Measurements from ENCODE around the gene LTBP4. TPM values are rescaled to one million over a fixed set of nuclear protein-coding genes. Genes with fewer than 3 reads are reported as not detected.
"Not testable (repeated sequence)": the region's sequence is repeated elsewhere in the genome, so short reads cannot be mapped to it uniquely, and the experiment has no call there.

Gene LTBP4
- total RNA-seq, 4 donors from 2014 or later = 199 to 369 (median 320) TPM

DNA sequence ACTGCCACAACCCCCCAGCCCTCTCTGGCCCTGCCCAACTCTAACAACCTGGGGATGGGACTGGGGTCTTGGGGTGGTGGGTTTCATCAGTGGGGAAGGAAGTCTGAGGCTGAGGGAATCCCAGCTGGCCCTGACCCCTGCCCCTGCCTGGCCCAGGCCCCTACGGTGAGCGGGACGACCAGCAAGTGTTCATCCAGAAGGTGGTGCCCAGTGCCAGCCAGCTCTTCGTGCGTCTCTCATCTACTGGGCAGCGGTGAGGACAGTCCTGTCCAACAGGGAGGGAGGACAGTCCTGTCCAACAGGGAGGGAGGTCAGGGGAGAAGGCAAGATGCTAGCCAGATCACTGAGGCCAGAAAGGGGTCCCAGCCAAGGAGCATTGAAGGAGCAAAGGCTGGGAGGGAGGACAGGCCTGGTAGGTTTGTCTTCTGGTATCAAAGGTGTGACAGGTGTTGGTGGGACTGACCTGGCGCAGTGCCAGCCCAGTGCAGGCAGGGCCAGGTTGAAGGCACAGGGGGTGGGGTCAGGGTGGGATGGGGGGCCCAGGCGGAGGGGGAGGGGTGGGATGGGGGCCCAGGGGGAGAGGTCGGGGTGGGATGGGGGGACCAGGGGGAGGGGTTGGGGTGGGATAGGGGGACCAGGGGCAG is 12.1 kb upstream of the LTBP4 start:
- no peaks in the 10 kb centered on the region for H3K9me3 ChIP-seq
- 73% methylated on average over 3 of the region's 9 CpGs; no CpG with 5 or more reads in 1 of the 2 donors for WGBS, 2 donors (ENCODE audit: low coverage in 1 of 2)
- ATAC-seq = no peak

GRCh38 chr19:40589591-40590429 is 11.4 kb upstream of the LTBP4 start:
- WGBS, 2 donors (ENCODE audit: low coverage in 1 of 2) = 86 to 89% methylated on average over 10 to 14 of the region's 26 CpGs
- no peak for ATAC-seq
- no peak for TF ChIP-seq POLR2A (IDR thresholded peaks at IDR 0.05)
- TF ChIP-seq POLR2AphosphoS5 (IDR thresholded peaks at IDR 0.05) = no peak
- TF ChIP-seq CTCF (IDR thresholded peaks at IDR 0.05) = no peak
- TF ChIP-seq EP300 (IDR thresholded peaks at IDR 0.05) = no peak

More for the DNA sequence above, 12.1 kb upstream of the LTBP4 start:
- H3K4me3 ChIP-seq = no peak overlapping the region
- H3K4me1 ChIP-seq = no peaks in the 10 kb centered on the region
- no peak overlapping the region for H3K27ac ChIP-seq
- H3K36me3 ChIP-seq = peaks cover 0 to 55% of the 10 kb centered on the region in 2 donors
- no peak for TF ChIP-seq POLR2AphosphoS5 (IDR thresholded peaks at IDR 0.05)
- no peaks in the 10 kb centered on the region for H3K27me3 ChIP-seq

DNA sequence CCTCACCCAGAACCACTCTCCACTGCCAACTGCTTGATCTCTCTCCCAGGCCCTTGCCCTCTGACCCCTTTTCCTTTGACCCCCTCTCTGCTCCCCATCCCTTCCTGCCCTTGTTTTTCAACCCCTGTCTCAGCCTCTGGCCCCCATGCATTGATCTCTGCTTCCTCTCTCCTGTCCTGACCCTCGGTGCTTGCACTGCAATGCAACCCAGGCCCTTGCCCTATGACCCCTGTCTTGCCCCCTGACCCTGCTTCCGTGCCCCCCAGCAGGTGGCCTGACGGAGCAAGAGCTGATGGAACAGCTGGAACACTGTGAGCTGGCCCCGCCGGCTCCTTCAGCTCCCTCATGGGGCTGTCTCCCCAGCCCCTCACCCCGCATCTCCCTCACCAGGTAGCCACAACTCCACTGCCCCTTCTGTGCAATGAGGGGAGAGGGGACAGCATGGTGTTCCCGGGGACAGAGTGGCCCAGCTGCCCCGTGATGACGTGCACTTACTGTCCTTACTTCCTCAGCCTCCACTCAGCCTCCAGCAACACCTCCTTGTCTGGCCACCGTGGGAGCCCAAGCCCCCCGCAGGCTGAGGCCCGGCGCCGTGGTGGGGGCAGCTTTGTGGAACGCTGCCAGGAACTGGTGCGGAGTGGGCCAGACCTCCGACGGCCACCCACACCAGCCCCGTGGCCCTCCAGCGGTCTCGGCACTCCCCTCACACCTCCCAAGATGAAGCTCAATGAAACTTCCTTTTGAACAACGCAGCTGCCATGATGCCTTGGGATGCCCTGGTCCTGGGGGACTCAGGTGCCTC is 10.5 kb upstream of the LTBP4 start:
- Histone ChIP-seq H3K27ac (no peak overlapping the region), H3K27me3 (peaks cover 15% of the 10 kb centered on the region), H3K4me1 (peaks cover 0 to 5% (median 0%) of the 10 kb centered on the region in 3 donors), H3K36me3 (peaks cover 0 to 40% of the 10 kb centered on the region in 2 donors), H3K9me3 (no peaks in the 10 kb centered on the region), H3K4me3 (no peak overlapping the region)
- WGBS, 2 donors (ENCODE audit: low coverage in 1 of 2) = 53 to 77% methylated on average over 9 of the region's 22 CpGs
- no peak for ATAC-seq
- no peak for TF ChIP-seq CTCF (IDR thresholded peaks at IDR 0.05)

More at GRCh38 chr19:40589591-40590429, 11.4 kb upstream of the LTBP4 start:
- Histone ChIP-seq H3K36me3 (peaks cover 0 to 47% of the 10 kb centered on the region in 2 donors), H3K9me3 (no peaks in the 10 kb centered on the region), H3K27ac (no peak overlapping the region), H3K27me3 (peaks cover 6% of the 10 kb centered on the region), H3K4me3 (no peak overlapping the region), H3K4me1 (peaks cover 0 to 3% (median 0%) of the 10 kb centered on the region in 3 donors)

DNA sequence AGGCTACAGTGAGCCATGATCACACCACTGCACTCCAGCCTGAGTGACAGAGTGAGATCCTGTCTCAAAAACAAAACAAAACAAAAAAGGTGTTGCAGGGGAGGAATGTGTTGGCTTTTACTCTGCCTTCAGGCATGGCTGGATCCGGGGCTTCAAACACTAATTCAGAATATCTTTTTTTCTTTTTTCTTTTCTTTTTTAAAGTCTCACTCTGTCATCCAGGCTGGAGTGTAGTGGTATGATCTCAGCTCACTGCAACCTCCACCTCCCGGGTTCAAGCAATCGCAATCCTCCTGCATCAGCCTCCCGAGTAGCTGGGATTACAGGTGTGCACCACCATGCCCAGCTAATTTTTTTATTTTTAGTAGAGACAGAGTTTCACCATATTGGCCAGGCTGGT is 9.4 kb upstream of the LTBP4 start:
- H3K27me3 ChIP-seq = peaks cover 24% of the 10 kb centered on the region
- not testable (repeated sequence) for H3K27ac ChIP-seq, H3K9me3 ChIP-seq, H3K4me3 ChIP-seq, ATAC-seq, H3K4me1 ChIP-seq
- WGBS, 2 donors (ENCODE audit: low coverage in 1 of 2) = 91 to 92% methylated on average over 1 to 4 of the region's 4 CpGs
- H3K36me3 ChIP-seq = peaks cover 0 to 30% of the 10 kb centered on the region in 2 donors

DNA sequence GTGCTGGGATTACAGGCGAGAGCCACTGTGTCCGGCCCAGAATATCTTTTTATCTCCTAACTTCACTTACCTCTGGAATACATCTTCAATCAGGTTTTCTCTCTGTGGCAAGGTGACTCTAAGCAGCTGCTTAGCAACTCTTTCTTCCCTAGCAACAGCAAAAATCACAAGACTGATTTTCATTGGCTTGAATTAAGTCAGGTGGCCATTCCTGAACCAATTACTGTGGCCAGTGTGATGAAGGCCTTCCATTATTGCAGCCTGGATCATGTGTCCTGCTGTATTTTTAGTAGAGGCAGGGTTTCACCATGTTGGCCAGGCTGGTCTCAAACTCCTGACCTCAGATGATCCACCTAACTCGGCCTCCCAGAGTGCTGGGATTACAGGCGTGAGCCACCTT is 9.0 kb upstream of the LTBP4 start:
- Histone ChIP-seq H3K27me3 (peaks cover 29% of the 10 kb centered on the region), H3K36me3 (peaks cover 0 to 25% of the 10 kb centered on the region in 2 donors), H3K4me3 (no peak overlapping the region), H3K4me1 (peaks cover 0 to 13% (median 5%) of the 10 kb centered on the region in 3 donors), H3K9me3 (no peaks in the 10 kb centered on the region), H3K27ac (no peak overlapping the region)
- ATAC-seq = no peak
- 82 to 87% methylated on average over 4 of the region's 4 CpGs for WGBS, 2 donors (ENCODE audit: low coverage in 1 of 2)
- TF ChIP-seq EP300 (IDR thresholded peaks at IDR 0.05) (no peak), POLR2AphosphoS5 (IDR thresholded peaks at IDR 0.05) (no peak), POLR2A (IDR thresholded peaks at IDR 0.05) (no peak)

DNA sequence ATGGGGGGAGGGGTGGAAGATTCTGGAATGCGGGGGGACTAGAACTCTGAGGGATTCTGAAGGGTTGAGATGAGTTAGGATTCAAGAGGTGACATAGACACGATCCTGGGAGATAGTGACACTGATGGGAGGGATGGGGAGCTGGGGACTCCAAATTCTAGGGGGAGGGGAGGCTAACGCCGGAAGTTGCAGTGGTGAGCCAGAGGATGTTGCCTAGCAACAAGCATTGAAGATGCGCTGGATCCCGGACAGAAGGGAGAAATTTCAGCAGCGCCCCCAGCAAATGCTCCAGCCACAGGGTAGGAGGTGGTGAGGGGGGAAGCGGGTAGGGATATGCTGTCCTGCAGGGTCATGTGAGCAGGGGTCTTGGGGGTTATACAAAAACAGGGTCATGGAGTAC is 6.9 kb upstream of the LTBP4 start:
- no peak overlapping the region for H3K4me3 ChIP-seq
- no peaks in the 10 kb centered on the region for H3K9me3 ChIP-seq
- 23 to 34% methylated on average over 6 to 8 of the region's 8 CpGs for WGBS, 2 donors (ENCODE audit: low coverage in 1 of 2)
- H3K27me3 ChIP-seq = peaks cover 43% of the 10 kb centered on the region
- TF ChIP-seq EP300 (IDR thresholded peaks at IDR 0.05) (no peak), POLR2AphosphoS5 (IDR thresholded peaks at IDR 0.05) (no peak), POLR2A (IDR thresholded peaks at IDR 0.05) (no peak)
- no peak for ATAC-seq
- peaks cover 0 to 34% (median 18%) of the 10 kb centered on the region in 3 donors for H3K4me1 ChIP-seq
- peaks cover 0 to 5% of the 10 kb centered on the region in 2 donors for H3K36me3 ChIP-seq
- H3K27ac ChIP-seq = no peak overlapping the region

Measured in gastroesophageal sphincter (tissue), 4 donors.